ENCODE data around the gene ZNF853. TPM values are rescaled to one million over a fixed set of nuclear protein-coding genes. Genes with fewer than 3 reads are reported as not detected.

ZNF853 gene
- total and polyA plus RNA-seq, 2 of the 8 experiments (the other 6 are each of a cell fraction or from before 2014, with no cell fraction given) = 4.3 to 5.7 TPM

GRCh38 chr7:6567886-6568285, 47.5 kb upstream of the ZNF853 start (continued):
- TF ChIP-seq SUZ12 (IDR thresholded peaks at IDR 0.05; ENCODE audit: low read length) = no peak
- no peak for TF ChIP-seq SP4 (IDR thresholded peaks at IDR 0.05; ENCODE audit: low read length)
- no peak for TF ChIP-seq KDM4A (IDR thresholded peaks at IDR 0.05; ENCODE audit: low read depth, low read length, severe bottlenecking)
- no peak for TF ChIP-seq E2F6 (IDR thresholded peaks at IDR 0.05)
- no peak for TF ChIP-seq FOSL1 (IDR thresholded peaks at IDR 0.05; ENCODE audit: insufficient read depth, low read depth, low read length)
